Peyer's patch (tissue), 4 donors: ENCODE measurements around the gene TRAPPC2. TPM values are rescaled to one million over a fixed set of nuclear protein-coding genes. Genes with fewer than 3 reads are reported as not detected.

ENCODE experiments used
- DNase-seq, 3 donors: peaks; one replicate each; pipeline ENCODE4 v3.0.0-alpha.2; 2017 to 2019
- H3K27ac ChIP-seq, 4 donors: fragments of 200-600 bp; sonication (generic); one replicate each; pipeline ENCODE4 v1.5.1; 2016 to 2019
- H3K27me3 ChIP-seq, 2 donors: fragments of 200-600 bp; sonication (generic); one replicate each; pipeline ENCODE4 v1.5.1; 2019
- H3K36me3 ChIP-seq, 3 donors: fragments of 200-600 bp; sonication (generic); one replicate each; pipeline ENCODE4 v1.5.1; 2016 to 2019
- H3K4me1 ChIP-seq, 4 donors: fragments of 200-600 bp; sonication (generic); one replicate each; pipeline ENCODE4 v1.5.1; 2016 to 2019
- H3K4me3 ChIP-seq, 4 donors: fragments of 200-600 bp; sonication (generic); 1 replicate in 3 of 4; 2 replicates in 1 of 4; pipeline ENCODE4 v1.5.1; 2016 to 2019; ENCODE audit warnings: mild to moderate bottlenecking in 1 of 4
- H3K9me3 ChIP-seq, 4 donors: fragments of 200-600 bp; sonication (generic); one replicate each; pipeline ENCODE4 v1.5.1; 2016 to 2019; ENCODE audit warnings: mild to moderate bottlenecking in 1 of 4
- POLR2A ChIP-seq, 2 donors: fragments of 450-650 bp; IDR thresholded peaks; one replicate each; pipeline ENCODE4 v1.5.1; 2017; ENCODE audit warnings: antibody characterized with exemption in 2 of 2, mild to moderate bottlenecking in 2 of 2, moderate library complexity in 2 of 2
- total RNA-seq, 4 donors: library from RNA; depleted of rRNA; stranded (reverse); fragments of >200 nt; gene quantifications; one replicate each; pipeline ENCODE4 v1.1.0, GENCODE V29; 2016
- TF ChIP-seq, protein P1 (sequence below), 6 experiments: fragments of 450-650 bp in 4 of 6; fragments of 200-600 bp in 2 of 6; sonication (generic) in 1 of 6; IDR thresholded peaks; one replicate each; pipeline ENCODE4 v1.5.1; 2017 to 2019; ENCODE audit warnings: antibody characterized with exemption in 6 of 6, mild to moderate bottlenecking in 3 of 6, moderate library complexity in 1 of 6

The TRAPPC2 gene
- total RNA-seq, 4 donors from 2014 or later = 13.3 to 23.6 (median 18.8) TPM

DNA sequence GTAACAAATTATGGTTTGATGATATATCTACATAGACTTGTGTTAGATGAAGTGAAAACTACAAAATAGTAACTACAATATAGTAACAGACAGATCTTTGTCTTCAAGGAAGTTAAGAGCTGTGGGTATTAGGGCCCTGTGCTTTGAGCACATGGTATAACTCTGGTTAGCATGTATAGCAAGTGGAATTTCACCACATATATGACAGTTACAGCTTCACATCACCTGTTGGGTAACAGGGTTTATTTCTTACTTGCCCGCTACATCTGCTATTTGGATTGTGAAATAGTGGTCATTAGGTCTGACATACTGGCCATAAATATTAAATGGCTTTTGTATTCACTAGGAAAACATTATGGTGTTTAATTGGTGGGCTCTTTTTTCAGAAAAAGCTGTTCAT lies 20.3 kb upstream of the TRAPPC2 start:
- DNase-seq = no peak
- no peaks in the 10 kb centered on the region for H3K9me3 ChIP-seq
- H3K4me1 ChIP-seq = peaks cover 0 to 6% (median 0%) of the 10 kb centered on the region in 4 donors
- H3K27ac ChIP-seq = no peak overlapping the region
- no peak overlapping the region for H3K4me3 ChIP-seq
- H3K36me3 ChIP-seq = peaks cover 0 to 39% (median 0%) of the 10 kb centered on the region in 3 donors
- TF ChIP-seq, protein P1, sequence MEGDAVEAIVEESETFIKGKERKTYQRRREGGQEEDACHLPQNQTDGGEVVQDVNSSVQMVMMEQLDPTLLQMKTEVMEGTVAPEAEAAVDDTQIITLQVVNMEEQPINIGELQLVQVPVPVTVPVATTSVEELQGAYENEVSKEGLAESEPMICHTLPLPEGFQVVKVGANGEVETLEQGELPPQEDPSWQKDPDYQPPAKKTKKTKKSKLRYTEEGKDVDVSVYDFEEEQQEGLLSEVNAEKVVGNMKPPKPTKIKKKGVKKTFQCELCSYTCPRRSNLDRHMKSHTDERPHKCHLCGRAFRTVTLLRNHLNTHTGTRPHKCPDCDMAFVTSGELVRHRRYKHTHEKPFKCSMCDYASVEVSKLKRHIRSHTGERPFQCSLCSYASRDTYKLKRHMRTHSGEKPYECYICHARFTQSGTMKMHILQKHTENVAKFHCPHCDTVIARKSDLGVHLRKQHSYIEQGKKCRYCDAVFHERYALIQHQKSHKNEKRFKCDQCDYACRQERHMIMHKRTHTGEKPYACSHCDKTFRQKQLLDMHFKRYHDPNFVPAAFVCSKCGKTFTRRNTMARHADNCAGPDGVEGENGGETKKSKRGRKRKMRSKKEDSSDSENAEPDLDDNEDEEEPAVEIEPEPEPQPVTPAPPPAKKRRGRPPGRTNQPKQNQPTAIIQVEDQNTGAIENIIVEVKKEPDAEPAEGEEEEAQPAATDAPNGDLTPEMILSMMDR (IDR thresholded peaks at IDR 0.05) = no peak
- no peak for TF ChIP-seq POLR2A (IDR thresholded peaks at IDR 0.05)
- H3K27me3 ChIP-seq = no peaks in the 10 kb centered on the region

- Histone ChIP-seq H3K27ac (peak overlapping the region in 1 of 4 donors; percentile 12), H3K36me3 (peaks cover 0 to 21% (median 0%) of the 10 kb centered on the region in 3 donors), H3K9me3 (no peaks in the 10 kb centered on the region), H3K4me1 (peaks cover 0 to 6% (median 0%) of the 10 kb centered on the region in 4 donors), H3K4me3 (no peak overlapping the region), H3K27me3 (no peaks in the 10 kb centered on the region)
- no peak for DNase-seq
- TF ChIP-seq POLR2A (IDR thresholded peaks at IDR 0.05) = no peak
- TF ChIP-seq, protein P1 (IDR thresholded peaks at IDR 0.05) = no peak
Observed at GRCh38 chrX:13752646-13753045, 18.2 kb upstream of the TRAPPC2 start.

GRCh38 chrX:13752141-13752540 lies 17.7 kb upstream of the TRAPPC2 start:
- Histone ChIP-seq H3K27ac (no peak overlapping the region), H3K9me3 (no peaks in the 10 kb centered on the region), H3K4me1 (peaks cover 0 to 6% (median 0%) of the 10 kb centered on the region in 4 donors), H3K27me3 (no peaks in the 10 kb centered on the region), H3K36me3 (peaks cover 0 to 16% (median 0%) of the 10 kb centered on the region in 3 donors), H3K4me3 (no peak overlapping the region)
- no peak for TF ChIP-seq POLR2A (IDR thresholded peaks at IDR 0.05)
- TF ChIP-seq, protein P1 (IDR thresholded peaks at IDR 0.05) = no peak
- DNase-seq = no peak

GRCh38 chrX:13750812-13751211 lies 16.4 kb upstream of the TRAPPC2 start:
- TF ChIP-seq POLR2A (IDR thresholded peaks at IDR 0.05) = no peak
- TF ChIP-seq, protein P1 (IDR thresholded peaks at IDR 0.05) = no peak
- no peaks in the 10 kb centered on the region for H3K27me3 ChIP-seq
- peaks cover 0 to 6% (median 0%) of the 10 kb centered on the region in 4 donors for H3K4me1 ChIP-seq
- peaks cover 0 to 10% (median 0%) of the 10 kb centered on the region in 3 donors for H3K36me3 ChIP-seq
- H3K27ac ChIP-seq = no peak overlapping the region
- H3K4me3 ChIP-seq = no peak overlapping the region
- no peaks in the 10 kb centered on the region for H3K9me3 ChIP-seq
- DNase-seq = no peak

DNA sequence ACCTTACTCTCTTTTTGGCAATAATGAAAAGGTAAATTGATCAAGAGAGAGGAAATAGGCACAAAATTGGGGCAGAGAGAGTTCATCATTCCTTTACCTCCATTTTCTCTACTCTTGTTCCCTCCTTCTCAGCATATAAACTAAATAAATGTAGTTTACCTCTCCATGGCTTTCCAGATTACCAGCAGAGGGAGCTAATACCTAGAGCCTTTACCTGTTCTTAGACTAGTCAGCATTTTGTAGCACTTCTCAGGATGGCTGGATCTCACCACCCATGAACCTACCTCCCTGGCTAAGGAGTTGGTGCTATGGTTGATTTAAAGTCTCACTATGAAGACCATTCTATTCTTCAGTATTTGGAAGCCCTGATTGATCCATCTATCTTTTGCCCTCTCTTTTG lies 15.8 kb upstream of the TRAPPC2 start:
- H3K36me3 ChIP-seq = peaks cover 0 to 10% (median 0%) of the 10 kb centered on the region in 3 donors
- no peak for TF ChIP-seq POLR2A (IDR thresholded peaks at IDR 0.05)
- TF ChIP-seq, protein P1 (IDR thresholded peaks at IDR 0.05) = peak; percentile 26 to 66 (median 52)
- no peak for DNase-seq

DNA sequence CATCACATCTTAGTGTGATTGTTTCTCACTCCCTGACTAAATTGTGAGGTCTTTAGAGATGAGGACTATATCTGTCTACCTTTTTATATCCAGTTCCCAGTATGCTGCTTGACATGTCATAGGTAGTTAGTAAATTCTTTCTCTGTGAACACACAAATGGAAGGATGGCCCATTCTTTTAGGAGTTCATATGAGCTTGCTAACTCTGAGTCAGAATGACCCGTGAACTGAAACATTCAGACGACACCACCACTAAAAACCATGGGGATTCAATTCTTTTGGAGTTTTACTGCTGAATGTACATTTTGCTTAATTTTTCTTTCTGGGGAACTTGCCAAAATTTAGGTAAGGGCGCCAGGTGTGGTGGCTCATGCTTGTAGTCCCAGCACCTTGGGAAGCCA lies 14.1 kb upstream of the TRAPPC2 start:
- H3K36me3 ChIP-seq = peaks cover 0 to 10% (median 0%) of the 10 kb centered on the region in 3 donors
- no peak for DNase-seq
- no peaks in the 10 kb centered on the region for H3K27me3 ChIP-seq
- TF ChIP-seq, protein P1 (IDR thresholded peaks at IDR 0.05) = no peak
- no peak for TF ChIP-seq POLR2A (IDR thresholded peaks at IDR 0.05)
- H3K9me3 ChIP-seq = no peaks in the 10 kb centered on the region
- H3K4me3 ChIP-seq = no peak overlapping the region
- peaks cover 0 to 6% (median 0%) of the 10 kb centered on the region in 4 donors for H3K4me1 ChIP-seq
- no peak overlapping the region for H3K27ac ChIP-seq

More for the DNA sequence above, 15.8 kb upstream of the TRAPPC2 start:
- H3K4me3 ChIP-seq = no peak overlapping the region
- H3K27ac ChIP-seq = no peak overlapping the region
- no peaks in the 10 kb centered on the region for H3K9me3 ChIP-seq
- peaks cover 0 to 6% (median 0%) of the 10 kb centered on the region in 4 donors for H3K4me1 ChIP-seq
- H3K27me3 ChIP-seq = no peaks in the 10 kb centered on the region
